GM19395 (cell line): Measurements from ENCODE around the gene SEMA4F.

Source experiments
- ATAC-seq: cut with Tn5 transposase; IDR thresholded peaks from one replicate; pipeline ENCODE4 v1.9.1; 2021; ENCODE audit warnings: mild to moderate bottlenecking, moderate library complexity; ENCODE audit not compliant: unreplicated experiment

SEMA4F gene

DNA sequence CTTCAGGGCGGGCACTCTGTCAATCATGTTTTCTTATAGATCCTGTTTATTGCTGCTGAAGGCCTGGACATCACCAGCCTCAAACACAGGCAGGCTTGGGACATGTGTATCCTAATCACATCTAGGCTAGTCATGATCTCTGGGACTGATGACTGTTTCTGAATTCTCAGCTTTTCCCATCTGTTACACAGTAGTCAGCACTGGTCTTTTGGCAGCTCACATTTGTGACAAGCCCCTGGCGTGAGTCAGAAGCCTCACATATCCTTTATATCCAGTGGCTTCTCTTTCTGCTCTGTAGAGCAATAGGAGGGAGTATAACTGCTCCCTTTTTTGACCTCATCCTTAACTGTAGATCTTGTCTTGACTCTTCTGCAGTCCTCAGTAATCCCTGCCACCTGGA lies 4.5 kb downstream of the SEMA4F start:
- ATAC-seq = no peak

DNA sequence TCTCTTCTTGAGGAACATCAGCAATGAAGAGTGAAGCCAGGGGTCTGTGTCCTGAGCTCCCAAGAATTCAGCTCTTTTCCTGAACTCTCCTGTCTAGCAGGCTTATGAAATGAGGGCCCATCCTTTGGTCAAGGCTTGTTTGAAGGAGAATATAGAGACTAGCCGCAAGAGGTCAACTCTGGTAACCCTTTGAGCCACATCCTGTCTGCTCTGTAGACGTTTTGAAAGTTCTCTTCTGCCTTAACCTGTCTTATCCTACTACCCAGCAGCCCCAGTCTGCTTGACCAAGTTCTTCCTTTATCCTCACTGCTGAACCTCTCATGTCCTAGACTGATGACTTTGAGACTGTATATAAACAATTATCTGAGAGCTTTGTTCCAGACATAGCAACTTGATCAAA lies 5.4 kb downstream of the SEMA4F start:
- no peak for ATAC-seq

DNA sequence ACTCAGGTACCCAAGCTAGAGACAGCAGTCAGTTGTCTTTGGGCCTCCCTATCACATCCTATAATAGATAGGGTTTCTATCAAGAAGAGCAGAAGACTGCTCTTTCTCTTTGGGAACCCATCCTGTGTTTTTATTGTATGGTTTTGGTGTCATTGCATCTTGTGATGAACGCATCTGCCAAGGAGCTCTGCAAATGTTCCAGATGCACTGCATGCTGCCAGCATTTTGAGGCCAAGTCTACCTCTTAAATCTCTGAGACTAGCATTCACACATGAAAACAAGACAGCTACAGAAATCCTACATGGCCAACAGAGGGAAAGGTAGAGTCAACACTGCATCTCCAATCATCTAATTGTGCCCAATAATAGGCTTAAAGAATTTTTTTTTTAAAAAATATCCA lies 14.0 kb downstream of the SEMA4F start:
- no peak for ATAC-seq

DNA sequence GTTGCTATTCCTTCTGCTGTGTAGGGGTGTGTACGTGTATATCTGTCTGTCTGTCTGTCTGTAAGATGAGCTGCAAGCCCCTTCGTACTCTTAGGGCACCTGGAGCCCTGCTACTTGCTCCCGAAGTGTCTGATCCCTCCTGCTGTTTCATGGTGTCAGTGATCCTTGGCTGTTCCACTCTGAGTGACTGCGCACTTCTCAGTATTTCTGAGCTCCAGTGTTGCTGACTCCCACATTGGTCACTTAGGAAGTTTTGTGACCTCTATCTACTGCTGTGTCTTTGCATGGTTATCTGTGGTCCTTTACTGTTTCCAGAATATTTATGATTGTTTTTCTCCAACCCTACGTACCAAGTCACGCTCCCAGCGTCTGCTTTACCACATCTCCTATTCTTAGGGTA lies 16.2 kb downstream of the SEMA4F start:
- no peak for ATAC-seq

DNA sequence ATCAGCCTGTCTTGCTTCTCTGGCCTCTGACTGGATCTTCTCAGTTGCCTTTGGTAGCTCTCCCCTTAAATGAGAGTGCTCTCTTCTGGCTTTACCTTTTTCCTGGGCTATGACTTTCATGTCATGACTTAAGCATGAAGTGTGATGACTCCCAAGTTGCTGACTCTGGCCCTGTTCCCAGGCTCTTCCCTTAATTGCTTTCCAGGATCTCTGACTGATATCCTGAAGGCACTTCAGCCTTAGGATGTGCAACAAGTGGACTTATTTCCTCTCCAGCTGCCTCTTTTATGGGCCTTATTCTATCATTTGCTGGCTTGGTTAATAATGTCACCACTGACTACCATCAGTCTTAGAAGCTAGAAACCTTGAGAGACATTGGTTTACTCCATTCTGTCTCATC lies 17.4 kb downstream of the SEMA4F start:
- no peak for ATAC-seq

DNA sequence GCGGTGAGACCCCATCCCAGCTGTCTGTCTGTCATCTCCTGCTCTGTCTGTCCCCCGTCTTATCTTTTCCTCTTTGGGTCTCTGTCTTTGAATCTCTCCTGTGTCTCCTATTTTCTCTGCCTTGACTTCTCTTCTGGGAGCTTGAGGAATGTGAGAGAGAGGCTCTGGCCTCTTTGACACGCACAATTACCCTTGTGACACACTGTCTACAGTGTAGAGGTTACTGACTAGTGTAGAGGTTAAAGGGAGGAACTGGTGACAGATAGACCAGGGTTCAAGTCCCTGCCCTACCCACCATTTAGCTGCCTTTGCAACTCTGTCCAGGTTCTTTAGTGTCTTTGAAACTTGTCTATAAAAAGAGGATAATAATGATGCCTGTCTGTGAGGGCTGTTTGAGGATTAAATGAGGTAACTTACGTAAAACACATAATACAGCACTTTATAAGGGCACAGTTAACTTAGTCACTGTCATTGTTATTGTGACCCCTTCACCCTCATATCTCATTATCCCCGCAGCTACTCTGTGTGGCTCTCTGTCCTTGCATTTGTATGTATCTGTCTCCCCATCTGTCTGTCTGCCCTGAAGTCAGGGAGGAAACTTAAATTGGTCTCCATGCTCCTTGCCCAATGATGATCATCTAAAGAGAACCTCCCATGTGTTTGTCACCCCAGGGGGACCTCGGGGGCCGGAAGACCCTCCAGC lies 19.9 kb downstream of the SEMA4F start:
- no peak for ATAC-seq

DNA sequence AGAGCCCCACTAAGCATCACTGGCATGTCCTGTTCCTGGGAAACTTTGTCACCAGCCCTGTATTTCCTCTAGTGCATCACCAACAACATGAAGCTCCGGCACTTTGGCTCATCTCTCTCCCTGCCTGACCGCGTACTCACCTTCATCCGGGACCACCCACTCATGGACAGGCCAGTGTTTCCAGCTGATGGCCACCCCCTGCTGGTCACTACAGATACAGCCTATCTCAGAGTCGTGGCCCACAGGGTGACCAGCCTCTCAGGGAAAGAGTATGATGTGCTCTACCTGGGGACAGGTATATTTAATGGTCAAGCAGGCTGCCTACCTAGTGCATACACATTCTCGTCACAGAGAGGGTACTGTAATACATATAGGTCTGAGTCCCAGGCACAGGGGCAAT lies 21.0 kb downstream of the SEMA4F start:
- no peak for ATAC-seq

DNA sequence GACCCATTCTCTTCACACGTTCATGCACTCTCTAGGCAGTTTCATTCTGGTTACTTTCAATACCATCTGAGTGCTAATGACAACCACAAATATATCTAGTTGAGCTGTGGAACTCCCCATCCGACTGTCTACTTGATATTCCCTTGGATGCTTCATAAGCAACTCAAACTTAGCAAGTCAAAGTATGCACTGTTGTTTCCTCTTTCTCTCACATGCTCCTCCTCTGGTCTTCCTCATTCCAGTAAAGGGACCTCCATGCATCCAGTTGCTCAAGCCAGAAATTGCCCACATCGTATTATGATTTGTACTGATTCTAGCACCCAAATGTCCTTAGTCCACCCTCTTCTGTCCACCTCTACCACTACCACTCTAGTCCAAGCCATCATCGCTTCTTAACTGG lies 22.3 kb downstream of the SEMA4F start:
- no peak for ATAC-seq

DNA sequence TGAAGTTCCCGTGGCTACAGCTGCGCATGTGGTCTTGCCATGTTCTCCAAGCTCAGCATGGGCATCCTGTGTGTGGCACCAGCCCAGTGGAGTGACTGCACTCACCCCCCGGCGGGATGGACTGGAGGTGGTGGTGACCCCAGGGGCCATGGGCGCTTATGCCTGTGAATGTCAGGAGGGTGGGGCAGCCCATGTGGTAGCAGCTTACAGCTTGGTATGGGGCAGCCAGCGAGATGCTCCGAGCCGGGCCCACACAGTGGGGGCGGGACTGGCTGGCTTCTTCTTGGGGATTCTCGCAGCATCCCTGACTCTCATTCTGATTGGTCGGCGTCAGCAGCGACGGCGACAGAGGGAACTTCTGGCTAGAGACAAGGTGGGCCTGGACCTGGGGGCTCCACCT lies 25.6 kb downstream of the SEMA4F start:
- no peak for ATAC-seq

DNA sequence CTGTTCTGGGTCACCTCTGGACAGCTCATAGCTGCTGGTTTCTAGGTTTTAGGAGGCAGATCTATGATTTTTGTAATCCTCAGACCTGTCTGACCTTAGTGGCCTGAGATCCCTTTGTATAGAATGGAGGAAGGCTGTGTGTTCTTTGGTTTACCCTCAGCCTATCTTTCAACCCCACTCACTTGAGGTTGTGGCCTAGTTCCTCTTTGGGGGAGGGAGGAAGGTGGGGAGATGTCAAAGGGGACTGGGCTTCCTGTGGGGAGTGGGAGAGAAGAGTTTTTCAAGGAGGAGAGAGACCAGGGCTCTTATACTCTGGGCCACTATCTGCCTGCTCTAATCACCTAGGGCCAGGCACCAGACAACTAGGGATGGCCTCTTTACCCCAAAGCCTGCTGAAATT lies 28.5 kb downstream of the SEMA4F start:
- ATAC-seq = no peak

DNA sequence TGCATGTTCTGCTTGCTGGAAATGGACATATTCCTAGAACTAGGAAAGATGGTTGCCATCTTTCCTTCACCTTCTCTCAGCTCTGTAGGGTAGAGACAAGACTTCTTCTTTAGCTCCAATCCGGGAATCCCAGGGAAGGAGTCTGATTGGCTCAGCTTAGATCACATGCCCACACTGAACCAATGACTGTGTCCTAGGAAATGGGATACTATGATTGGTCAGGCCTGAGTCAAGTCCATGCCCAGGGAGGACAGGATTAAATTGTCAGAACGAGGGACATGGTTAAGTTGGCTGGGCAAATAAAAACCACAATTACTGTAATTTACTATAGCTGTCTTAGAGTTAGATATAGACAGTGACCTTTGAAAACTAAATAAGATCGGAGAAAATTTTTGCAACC lies 31.4 kb downstream of the SEMA4F start:
- ATAC-seq = no peak

DNA sequence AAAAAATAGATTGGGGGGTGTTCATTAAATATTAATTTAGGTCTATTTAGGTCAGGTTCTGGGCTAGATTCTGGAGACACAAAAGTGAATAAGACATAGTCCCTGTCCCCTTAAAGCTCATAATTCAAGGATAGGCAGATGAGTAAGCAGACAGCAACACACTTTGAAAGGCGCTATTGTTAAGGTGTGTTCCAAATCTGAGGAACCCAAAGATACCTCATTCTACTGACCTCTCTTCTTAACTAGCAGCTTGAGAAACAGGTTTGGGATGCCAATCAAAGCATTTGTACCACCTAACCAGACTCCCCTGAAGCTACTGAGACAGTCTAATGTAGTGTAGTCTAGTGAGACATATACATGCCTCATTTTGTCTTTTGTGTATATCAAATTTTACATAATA lies 34.8 kb downstream of the SEMA4F start:
- no peak for ATAC-seq

DNA sequence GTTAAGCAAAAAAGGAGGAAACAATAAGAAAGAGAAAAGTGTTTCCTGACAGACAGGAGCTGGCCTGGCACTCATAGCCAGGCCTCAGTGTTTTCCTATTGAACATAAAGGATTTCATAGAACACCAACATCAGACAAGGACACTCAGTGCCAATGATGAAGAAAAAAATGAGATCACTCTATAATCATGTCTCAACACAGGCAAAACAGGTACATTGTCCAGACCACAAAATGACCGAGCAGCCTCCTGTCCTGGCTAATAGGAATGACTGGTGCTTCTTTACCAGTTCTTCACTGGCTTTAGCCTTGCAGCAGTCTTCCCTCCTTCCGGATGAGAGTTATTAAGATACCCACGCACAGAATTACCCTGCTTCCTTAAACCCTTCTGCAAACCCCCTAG lies 35.6 kb downstream of the SEMA4F start:
- no peak for ATAC-seq

DNA sequence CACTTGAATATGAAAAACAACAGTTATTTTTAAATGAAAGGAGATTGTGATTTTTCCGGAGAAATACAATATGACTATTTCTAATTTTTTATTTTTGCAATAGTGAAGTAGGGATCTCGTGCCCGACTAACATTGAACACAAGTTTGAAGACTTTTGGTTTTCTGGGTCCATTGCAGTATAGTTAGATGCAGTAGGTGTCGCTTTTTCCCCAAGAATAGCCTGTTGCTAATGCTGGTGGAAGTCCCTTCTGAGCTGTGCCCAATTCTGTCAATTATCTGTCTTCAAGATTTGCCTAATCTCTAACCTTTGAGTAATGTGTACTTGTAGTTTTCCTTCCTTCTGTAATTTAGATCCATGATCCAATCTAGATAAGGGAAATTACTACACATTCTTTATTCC lies 36.5 kb downstream of the SEMA4F start:
- ATAC-seq = peak; percentile 78

DNA sequence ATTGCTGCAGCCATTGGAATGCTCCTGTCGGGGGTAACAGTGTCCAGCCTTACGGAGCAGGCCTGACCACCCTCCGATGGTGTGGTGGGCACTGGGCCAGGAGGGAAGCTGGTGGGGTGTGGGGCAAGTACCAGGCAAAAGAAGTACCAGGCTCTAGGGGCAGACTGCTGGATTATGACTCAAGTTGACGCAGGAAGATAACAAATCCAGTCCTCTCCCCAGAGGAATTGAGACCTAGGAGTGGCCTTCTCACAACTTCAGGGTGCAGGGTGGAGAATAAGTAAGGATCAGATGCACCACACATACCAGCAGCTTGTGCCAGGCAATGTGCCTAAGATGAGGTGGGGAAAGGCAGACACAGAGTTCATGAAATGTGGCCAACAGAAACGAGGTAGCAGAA lies 37.9 kb downstream of the SEMA4F start:
- no peak for ATAC-seq

DNA sequence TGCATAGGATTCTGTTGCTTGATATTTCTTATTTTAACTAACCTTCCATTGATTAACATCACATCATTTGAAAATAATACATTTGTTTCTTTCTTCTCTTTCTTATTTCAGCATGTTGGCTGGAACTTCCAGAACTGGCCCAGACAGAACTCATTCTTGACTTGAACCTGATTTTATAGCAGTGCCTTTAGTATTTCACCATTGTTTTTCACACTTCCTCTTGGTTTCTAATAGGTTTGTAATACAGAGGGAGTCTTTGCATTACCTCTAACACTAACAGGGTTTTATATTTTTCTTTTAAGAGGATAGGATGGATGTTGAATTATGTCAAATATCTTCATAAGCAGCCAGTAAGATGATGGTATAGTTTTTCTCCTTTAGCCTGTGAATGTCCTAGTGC lies 39.2 kb downstream of the SEMA4F start:
- no peak for ATAC-seq

DNA sequence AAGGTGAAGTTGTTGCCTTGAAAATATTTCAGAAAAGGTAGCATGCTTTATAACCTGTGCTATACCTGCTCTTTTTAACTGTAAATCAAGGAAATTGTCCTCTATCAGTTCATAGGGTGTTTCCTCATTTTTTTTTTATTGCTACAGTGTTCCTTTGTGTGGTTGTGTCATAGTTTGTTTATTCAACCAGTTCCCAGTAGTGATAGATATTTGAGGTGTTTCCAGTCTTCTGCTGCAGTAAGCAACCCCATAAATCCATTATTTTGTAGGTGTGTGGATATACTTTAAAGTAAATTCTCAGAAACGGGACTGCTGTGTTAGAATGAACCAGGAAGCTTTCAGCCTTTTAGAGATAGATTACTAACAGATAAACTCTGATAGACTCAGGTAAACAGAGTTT lies 39.6 kb downstream of the SEMA4F start:
- no peak for ATAC-seq

DNA sequence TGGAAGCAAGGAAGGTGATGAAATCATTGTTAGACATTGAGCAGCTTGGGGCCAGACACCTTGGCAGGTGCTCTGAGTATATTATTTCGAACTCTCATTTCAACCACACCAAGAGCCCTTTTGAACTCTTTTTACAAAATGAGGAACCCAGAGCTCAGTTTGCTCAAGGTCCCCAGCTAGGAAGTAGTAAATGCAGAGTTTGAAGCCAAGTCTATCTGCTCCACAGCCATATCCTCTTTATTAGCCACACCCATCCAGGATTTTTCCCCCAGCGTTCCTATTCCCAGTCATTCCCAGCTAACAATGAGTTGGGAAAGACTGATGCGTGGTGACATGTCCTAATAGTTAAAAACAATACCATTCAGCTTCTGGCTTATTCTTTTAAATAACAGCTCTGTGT lies 40.2 kb downstream of the SEMA4F start:
- ATAC-seq = no peak

DNA sequence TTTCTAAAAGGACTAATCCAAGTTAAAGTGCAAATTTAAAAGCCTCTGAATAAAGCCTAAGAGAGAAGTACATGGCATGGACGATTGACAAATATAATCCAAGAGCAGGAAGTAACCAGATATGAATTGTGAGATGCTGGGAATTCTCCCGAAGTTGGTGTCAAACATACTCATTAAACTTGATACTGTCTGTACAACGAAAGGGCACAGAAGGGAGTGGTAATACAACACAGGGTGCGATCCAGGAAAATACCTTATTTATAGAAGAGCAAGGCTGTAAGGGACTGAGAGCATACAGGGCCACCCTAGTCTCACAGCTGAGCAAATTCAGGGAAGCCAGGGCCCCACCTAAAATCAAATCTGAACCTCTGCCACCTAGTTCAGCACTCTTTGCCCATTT lies 41.6 kb downstream of the SEMA4F start:
- no peak for ATAC-seq

DNA sequence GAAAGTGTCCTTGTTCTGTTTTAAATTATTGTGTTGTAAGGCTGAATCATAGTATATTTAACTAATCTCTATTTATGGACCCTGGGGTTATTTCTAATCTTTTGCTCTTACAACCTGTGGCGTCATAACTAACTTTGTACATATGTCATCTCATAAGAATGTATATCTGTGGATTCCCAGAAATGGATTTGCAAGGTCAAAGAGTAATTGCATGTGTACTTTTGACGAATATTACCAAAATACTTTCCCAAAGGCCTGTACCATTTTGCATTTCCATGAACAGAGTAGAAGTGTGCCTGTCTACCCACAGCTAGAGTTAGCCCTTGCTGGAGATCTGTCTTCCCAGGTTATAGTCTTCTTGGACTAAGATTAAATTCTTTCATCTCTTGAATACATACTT lies 42.8 kb downstream of the SEMA4F start:
- no peak for ATAC-seq

DNA sequence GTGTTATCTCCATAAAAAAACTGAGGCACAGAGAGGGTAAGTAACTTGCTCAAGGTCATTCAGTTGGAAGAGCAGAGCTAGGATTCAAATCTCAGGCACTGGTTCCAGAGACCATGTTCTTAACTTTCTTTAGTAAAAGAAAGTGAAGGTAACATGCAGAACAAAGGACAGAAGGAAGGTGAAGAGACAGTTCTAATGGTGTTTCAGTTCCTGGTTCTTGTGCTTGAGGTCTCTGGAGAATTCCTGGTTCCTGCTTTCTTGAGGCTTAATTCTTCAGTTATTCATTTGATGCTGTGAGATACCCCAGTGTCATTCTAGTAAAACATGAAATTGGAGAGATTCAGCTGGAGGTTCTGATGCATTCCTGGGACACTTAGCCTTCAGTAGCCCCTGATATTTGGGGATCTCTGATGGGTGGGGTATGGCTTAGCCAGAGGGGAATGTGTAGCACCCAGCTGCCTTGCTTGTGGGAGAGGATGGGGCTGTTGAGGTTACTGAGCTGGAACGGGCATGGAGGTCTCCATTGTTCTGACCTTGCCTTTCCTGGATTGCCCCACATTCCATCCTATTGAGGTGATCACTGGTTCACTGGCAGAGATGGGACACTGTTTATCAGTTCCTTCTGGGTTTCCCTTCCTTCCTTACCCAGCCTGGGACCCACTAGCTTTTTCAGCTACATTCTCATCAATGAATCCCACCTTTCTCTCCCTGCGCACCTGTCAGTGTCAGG lies 46.8 kb downstream of the SEMA4F start:
- no peak for ATAC-seq

DNA sequence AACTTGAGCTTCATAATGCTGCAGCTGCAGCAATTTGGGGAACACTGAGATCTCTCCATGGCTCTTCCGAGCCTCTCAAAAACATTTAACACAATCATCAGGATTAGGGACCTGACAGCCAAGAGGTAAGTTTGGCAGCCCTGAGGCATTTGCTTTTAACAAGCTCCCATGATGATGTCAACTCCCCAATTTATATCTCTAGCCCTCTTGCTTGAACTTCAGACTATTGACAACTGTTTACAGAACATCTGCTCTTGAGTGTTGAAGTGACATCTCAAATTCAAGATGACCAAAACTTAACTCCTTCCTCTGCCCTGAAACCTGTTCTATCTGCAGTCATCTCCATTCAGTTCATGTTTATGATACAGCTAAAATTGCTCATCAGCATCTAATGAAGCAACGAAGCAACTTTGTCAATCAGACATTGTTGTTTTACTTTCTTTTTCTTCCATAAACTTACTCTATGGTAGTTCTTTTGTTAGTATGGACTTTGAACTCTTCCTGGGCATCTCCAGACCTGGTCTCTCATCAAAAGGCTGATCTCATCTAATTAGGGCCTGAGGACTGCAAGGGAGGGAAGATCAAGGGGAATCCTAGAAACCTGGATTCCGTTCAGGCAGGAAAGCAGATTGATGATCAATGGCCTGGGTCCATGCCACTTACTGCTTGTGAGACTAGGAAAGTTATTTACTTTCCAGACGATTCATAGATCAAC lies 48.1 kb downstream of the SEMA4F start:
- no peak for ATAC-seq
